Chondrocyte (in vitro differentiated cells): ENCODE measurements around the gene TBRG4. TPM values are rescaled to one million over a fixed set of nuclear protein-coding genes. Genes with fewer than 3 reads are reported as not detected.

Experiments used
- DNase-seq: peaks from one replicate; pipeline ENCODE4 v3.0.0; 2021; ENCODE audit warnings: mixed read lengths, low spot score
- H3K27ac Mint-ChIP-seq: one replicate; pipeline ENCODE4 v1.8.0; 2021; ENCODE audit warnings: mild to moderate bottlenecking, moderate library complexity, mixed read lengths; ENCODE audit not compliant: unreplicated experiment
- H3K27me3 Mint-ChIP-seq: 2 replicates; pipeline ENCODE4 v1.8.0; 2021; ENCODE audit warnings: low read depth, mixed read lengths
- H3K36me3 Mint-ChIP-seq: 2 replicates; pipeline ENCODE4 v1.8.0; 2021; ENCODE audit warnings: low read depth, mixed read lengths
- H3K4me1 Mint-ChIP-seq: 2 replicates; pipeline ENCODE4 v1.8.0; 2021; ENCODE audit warnings: low read depth, mild to moderate bottlenecking, mixed read lengths
- H3K4me3 Mint-ChIP-seq: one replicate; pipeline ENCODE4 v1.8.0; 2021; ENCODE audit warnings: mild to moderate bottlenecking, moderate library complexity, mixed read lengths; ENCODE audit not compliant: unreplicated experiment
- H3K9me3 Mint-ChIP-seq: 2 replicates; pipeline ENCODE4 v1.8.0; 2021; ENCODE audit warnings: low read depth, mixed read lengths
- total RNA-seq: library from RNA; stranded (reverse); gene quantifications from 3 replicates; pipeline ENCODE4 v1.2.1, GENCODE V29; 2021
- TF ChIP-seq, protein P1 (sequence below): fragments of 200-600 bp; sonication (generic); IDR thresholded peaks from 2 replicates; pipeline ENCODE4 v1.5.0; 2021; ENCODE audit warnings: antibody characterized with exemption, mild to moderate bottlenecking, moderate library complexity

Gene TBRG4
- total RNA-seq, 1 donor from 2014 or later = 39.5 TPM

GRCh38 chr7:45140827-45141226 lies 29.3 kb upstream of the TBRG4 start:
- Mint-ChIP-seq H3K27ac (no peak overlapping the region), H3K4me1 (no peaks in the 10 kb centered on the region), H3K27me3 (peaks cover 29% of the 10 kb centered on the region), H3K36me3 (no peaks in the 10 kb centered on the region), H3K4me3 (no peak overlapping the region), H3K9me3 (no peaks in the 10 kb centered on the region)
- TF ChIP-seq, protein P1, sequence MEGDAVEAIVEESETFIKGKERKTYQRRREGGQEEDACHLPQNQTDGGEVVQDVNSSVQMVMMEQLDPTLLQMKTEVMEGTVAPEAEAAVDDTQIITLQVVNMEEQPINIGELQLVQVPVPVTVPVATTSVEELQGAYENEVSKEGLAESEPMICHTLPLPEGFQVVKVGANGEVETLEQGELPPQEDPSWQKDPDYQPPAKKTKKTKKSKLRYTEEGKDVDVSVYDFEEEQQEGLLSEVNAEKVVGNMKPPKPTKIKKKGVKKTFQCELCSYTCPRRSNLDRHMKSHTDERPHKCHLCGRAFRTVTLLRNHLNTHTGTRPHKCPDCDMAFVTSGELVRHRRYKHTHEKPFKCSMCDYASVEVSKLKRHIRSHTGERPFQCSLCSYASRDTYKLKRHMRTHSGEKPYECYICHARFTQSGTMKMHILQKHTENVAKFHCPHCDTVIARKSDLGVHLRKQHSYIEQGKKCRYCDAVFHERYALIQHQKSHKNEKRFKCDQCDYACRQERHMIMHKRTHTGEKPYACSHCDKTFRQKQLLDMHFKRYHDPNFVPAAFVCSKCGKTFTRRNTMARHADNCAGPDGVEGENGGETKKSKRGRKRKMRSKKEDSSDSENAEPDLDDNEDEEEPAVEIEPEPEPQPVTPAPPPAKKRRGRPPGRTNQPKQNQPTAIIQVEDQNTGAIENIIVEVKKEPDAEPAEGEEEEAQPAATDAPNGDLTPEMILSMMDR = no peak
- no peak for DNase-seq

GRCh38 chr7:45138433-45139267 lies 27.2 kb upstream of the TBRG4 start:
- H3K36me3 Mint-ChIP-seq = no peaks in the 10 kb centered on the region
- TF ChIP-seq, protein P1 = no peak
- H3K4me1 Mint-ChIP-seq = no peaks in the 10 kb centered on the region
- no peak overlapping the region for H3K4me3 Mint-ChIP-seq
- no peak for DNase-seq
- no peaks in the 10 kb centered on the region for H3K9me3 Mint-ChIP-seq
- no peak overlapping the region for H3K27ac Mint-ChIP-seq
- peaks cover 14% of the 10 kb centered on the region for H3K27me3 Mint-ChIP-seq

DNA sequence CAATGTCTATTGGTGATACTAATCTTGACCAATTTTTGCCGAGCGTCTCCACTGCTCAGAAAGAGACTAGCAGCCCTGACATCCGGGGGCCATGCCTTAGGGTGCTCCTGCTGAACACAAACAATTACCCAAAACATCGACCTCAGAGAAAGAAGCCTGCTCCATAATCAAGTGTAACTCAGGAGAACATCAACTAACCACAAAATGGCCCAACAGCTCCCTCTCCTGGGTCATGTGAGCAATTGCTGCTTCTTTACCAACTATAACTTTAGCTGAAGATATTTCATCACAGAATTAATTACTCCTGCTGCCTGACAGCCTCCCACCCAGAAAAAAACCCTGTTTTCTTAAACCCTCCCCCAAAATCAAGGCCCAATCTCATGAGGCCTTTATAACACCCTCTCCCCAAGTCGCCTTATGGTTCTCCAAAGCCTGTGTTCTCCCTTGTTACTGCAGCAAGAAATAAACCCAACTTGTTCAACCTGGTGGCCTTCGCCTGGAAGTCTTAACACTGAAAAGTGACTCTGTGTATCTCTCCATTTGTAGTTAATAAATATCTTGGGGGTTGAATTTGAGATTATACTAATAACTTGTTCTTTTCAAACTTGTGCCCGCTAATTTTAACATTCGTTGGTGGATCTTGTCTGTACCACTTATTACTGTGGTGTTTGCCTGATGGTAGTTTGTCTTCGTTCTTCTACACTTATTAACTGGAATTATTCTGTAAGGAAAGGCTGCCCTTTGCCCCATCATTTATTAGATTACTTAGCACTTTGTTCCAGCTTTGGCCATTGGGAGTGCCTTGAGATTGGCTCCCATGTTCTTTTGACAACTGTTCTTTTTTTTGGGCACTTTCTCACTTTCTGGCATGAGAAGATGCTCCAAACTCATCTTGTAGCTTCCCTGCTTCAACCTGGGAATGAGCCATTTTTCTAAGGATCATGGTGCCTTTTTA lies 24.9 kb upstream of the TBRG4 start:
- TF ChIP-seq, protein P1 = peak; percentile 93
- no peak overlapping the region for H3K27ac Mint-ChIP-seq

DNA sequence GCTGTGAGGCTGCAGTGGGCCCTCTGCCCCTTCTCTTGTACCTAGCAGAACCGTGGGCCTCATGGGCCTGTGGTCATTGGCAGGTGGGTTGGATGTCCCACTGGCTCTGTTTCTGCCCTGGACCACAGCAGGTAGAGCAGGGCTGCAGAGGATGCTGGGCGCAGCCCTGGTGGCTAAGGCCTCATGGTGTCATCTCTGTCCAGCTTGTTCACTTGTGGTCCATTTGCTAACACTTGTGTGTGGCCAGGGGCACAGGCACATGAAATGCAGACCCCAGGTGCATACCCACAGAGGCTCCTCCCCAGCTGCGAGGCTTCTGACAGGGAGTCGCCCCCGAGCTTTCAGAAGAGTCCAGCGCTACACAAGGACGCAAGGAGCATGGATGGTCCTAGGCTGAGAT lies 22.4 kb upstream of the TBRG4 start:
- TF ChIP-seq, protein P1 = no peak
- Mint-ChIP-seq H3K9me3 (no peaks in the 10 kb centered on the region), H3K36me3 (no peaks in the 10 kb centered on the region), H3K27ac (no peak overlapping the region), H3K4me3 (no peak overlapping the region), H3K27me3 (peaks cover 5% of the 10 kb centered on the region), H3K4me1 (no peaks in the 10 kb centered on the region)
- DNase-seq = no peak

More for the DNA sequence above, 24.9 kb upstream of the TBRG4 start:
- peaks cover 9% of the 10 kb centered on the region for H3K27me3 Mint-ChIP-seq
- H3K4me3 Mint-ChIP-seq = no peak overlapping the region
- no peaks in the 10 kb centered on the region for H3K36me3 Mint-ChIP-seq
- H3K4me1 Mint-ChIP-seq = no peaks in the 10 kb centered on the region
- H3K9me3 Mint-ChIP-seq = no peaks in the 10 kb centered on the region
- DNase-seq = no peak

GRCh38 chr7:45133352-45133751 lies 21.9 kb upstream of the TBRG4 start:
- Mint-ChIP-seq H3K4me1 (no peaks in the 10 kb centered on the region), H3K27ac (no peak overlapping the region), H3K36me3 (no peaks in the 10 kb centered on the region), H3K9me3 (no peaks in the 10 kb centered on the region), H3K27me3 (peaks cover 5% of the 10 kb centered on the region), H3K4me3 (no peak overlapping the region)
- TF ChIP-seq, protein P1 = no peak
- peak; percentile 39 for DNase-seq
